ENCODE data around the gene TLR7.

Gene TLR7

GRCh38 chrX:12866451-12867377, at the start of gene TLR7:
TLR7 (plus strand) TSS chrX:12867072; CDS start chrX:12867579, 507 bp downstream.
- no peak for DNase-seq (ENCODE audit: low read depth)

GRCh38 chrX:12817528-12817927, 49.3 kb upstream of the TLR7 start:
- DNase-seq (ENCODE audit: low read depth) = no peak

GRCh38 chrX:12819222-12819621, 47.6 kb upstream of the TLR7 start:
- no peak for DNase-seq (ENCODE audit: low read depth)

- no peak for DNase-seq (ENCODE audit: low read depth)
These were observed 46.1 kb upstream of the TLR7 start for GRCh38 chrX:12820737-12821136.

- no peak for DNase-seq (ENCODE audit: low read depth)
These were observed 41.9 kb upstream of the TLR7 start for GRCh38 chrX:12824944-12825343.

- DNase-seq (ENCODE audit: low read depth) = no peak
These were observed 41.1 kb upstream of the TLR7 start for GRCh38 chrX:12825801-12826200.

GRCh38 chrX:12843061-12843667, 23.7 kb upstream of the TLR7 start:
- no peak for DNase-seq (ENCODE audit: low read depth)

- no peak for DNase-seq (ENCODE audit: low read depth)
These were observed 23.1 kb upstream of the TLR7 start for GRCh38 chrX:12843668-12844279.

- no peak for DNase-seq (ENCODE audit: low read depth)
These were observed 22.6 kb upstream of the TLR7 start for GRCh38 chrX:12844319-12844718.

GRCh38 chrX:12865359-12865758, 1.5 kb upstream of the TLR7 start:
- no peak for DNase-seq (ENCODE audit: low read depth)

- no peak for DNase-seq (ENCODE audit: low read depth)
These were observed 813 bp downstream of the TLR7 start for GRCh38 chrX:12867685-12868084.

GRCh38 chrX:12868747-12869146, 1.9 kb downstream of the TLR7 start:
- no peak for DNase-seq (ENCODE audit: low read depth)

- DNase-seq (ENCODE audit: low read depth) = no peak
These were observed 4.4 kb downstream of the TLR7 start for GRCh38 chrX:12871257-12871656.

GRCh38 chrX:12872741-12873140, 5.9 kb downstream of the TLR7 start:
- DNase-seq (ENCODE audit: low read depth) = no peak

- no peak for DNase-seq (ENCODE audit: low read depth)
These were observed 7.7 kb downstream of the TLR7 start for GRCh38 chrX:12874581-12874980.

- DNase-seq (ENCODE audit: low read depth) = no peak
These were observed 10.5 kb downstream of the TLR7 start for GRCh38 chrX:12877386-12877785.

GRCh38 chrX:12878536-12878935, 11.7 kb downstream of the TLR7 start:
- DNase-seq (ENCODE audit: low read depth) = no peak

- DNase-seq (ENCODE audit: low read depth) = no peak
These were observed 15.0 kb downstream of the TLR7 start for GRCh38 chrX:12881914-12882313.

- DNase-seq (ENCODE audit: low read depth) = no peak
These were observed 18.6 kb downstream of the TLR7 start for GRCh38 chrX:12885508-12885907.

- DNase-seq (ENCODE audit: low read depth) = no peak
These were observed 19.7 kb downstream of the TLR7 start for GRCh38 chrX:12886545-12886944.

- no peak for DNase-seq (ENCODE audit: low read depth)
These were observed 20.3 kb downstream of the TLR7 start for GRCh38 chrX:12887141-12887540.

GRCh38 chrX:12887767-12888166, 20.9 kb downstream of the TLR7 start:
- no peak for DNase-seq (ENCODE audit: low read depth)

- no peak for DNase-seq (ENCODE audit: low read depth)
These were observed 23.6 kb downstream of the TLR7 start for GRCh38 chrX:12890467-12890866.
